ENCODE results near the gene LRP10.

LRP10 gene

GRCh38 chr14:22842211-22843122 lies 29.1 kb upstream of the LRP10 start:
- TF ChIP-seq, protein P1, sequence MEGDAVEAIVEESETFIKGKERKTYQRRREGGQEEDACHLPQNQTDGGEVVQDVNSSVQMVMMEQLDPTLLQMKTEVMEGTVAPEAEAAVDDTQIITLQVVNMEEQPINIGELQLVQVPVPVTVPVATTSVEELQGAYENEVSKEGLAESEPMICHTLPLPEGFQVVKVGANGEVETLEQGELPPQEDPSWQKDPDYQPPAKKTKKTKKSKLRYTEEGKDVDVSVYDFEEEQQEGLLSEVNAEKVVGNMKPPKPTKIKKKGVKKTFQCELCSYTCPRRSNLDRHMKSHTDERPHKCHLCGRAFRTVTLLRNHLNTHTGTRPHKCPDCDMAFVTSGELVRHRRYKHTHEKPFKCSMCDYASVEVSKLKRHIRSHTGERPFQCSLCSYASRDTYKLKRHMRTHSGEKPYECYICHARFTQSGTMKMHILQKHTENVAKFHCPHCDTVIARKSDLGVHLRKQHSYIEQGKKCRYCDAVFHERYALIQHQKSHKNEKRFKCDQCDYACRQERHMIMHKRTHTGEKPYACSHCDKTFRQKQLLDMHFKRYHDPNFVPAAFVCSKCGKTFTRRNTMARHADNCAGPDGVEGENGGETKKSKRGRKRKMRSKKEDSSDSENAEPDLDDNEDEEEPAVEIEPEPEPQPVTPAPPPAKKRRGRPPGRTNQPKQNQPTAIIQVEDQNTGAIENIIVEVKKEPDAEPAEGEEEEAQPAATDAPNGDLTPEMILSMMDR (IDR thresholded peaks at IDR 0.05; ENCODE audit: insufficient read depth, low read length, poor library complexity, severe bottlenecking) = no peak
- no peak overlapping the region for H3K4me3 ChIP-seq (replicated peaks; ENCODE audit: low read depth, low read length)
- no peaks in the 10 kb centered on the region; the same call in 1 of the 2 replicates for H3K27me3 ChIP-seq (replicated peaks; ENCODE audit: control insufficient read depth, insufficient read depth, low read length)
- no peaks in the 10 kb centered on the region for H3K36me3 ChIP-seq (ENCODE audit: control insufficient read depth, insufficient read depth, low read length)
- DNase-seq (ENCODE audit: extremely low read depth, insufficient read length) = no peak

GRCh38 chr14:22843123-22843925 lies 28.2 kb upstream of the LRP10 start:
- Histone ChIP-seq H3K36me3 (ENCODE audit: control insufficient read depth, insufficient read depth, low read length) (no peaks in the 10 kb centered on the region), H3K27me3 (replicated peaks; ENCODE audit: control insufficient read depth, insufficient read depth, low read length) (no peaks in the 10 kb centered on the region; the same call in 1 of the 2 replicates), H3K4me3 (replicated peaks; ENCODE audit: low read depth, low read length) (no peak overlapping the region)
- DNase-seq (ENCODE audit: extremely low read depth, insufficient read length) = no peak
- TF ChIP-seq, protein P1 (IDR thresholded peaks at IDR 0.05; ENCODE audit: insufficient read depth, low read length, poor library complexity, severe bottlenecking) = no peak

DNA sequence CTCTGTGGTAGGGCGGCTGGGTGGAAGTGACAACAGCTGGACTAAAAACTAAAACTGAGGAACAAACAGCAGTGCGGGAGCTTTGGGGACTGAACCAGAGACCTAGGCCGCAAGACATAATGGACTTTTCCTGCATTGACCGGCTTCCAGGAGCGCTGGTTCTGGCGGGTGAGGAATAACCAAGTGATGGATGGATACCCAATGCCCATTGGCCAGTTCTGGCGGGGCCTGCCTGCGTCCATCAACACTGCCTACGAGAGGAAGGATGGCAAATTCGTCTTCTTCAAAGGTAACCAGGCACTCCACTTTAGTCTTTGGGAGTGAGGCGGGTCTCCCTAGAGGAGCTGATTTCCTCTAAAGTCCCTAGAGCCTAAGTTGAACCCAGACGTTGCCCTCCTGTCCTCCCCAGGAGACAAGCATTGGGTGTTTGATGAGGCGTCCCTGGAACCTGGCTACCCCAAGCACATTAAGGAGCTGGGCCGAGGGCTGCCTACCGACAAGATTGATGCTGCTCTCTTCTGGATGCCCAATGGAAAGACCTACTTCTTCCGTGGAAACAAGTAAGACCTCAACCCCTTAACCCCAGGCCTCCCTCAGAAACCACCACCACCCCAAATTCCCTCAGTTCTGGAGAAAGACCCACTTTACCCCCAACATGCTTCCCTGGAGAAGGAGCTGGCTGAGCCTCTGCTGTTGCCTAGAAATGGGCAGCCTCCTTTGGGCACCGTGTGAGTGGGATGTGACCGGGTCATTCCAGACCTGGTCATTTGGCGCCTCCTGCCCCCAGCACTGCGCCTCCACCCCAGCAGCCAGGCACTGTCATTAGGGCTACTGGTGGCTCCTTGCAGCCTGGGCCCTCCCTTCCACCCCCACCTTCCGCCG lies 27.1 kb upstream of the LRP10 start:
- H3K36me3 ChIP-seq (ENCODE audit: control insufficient read depth, insufficient read depth, low read length) = no peaks in the 10 kb centered on the region
- no peak for DNase-seq (ENCODE audit: extremely low read depth, insufficient read length)
- no peak overlapping the region for H3K4me3 ChIP-seq (replicated peaks; ENCODE audit: low read depth, low read length)
- TF ChIP-seq, protein P1 (IDR thresholded peaks at IDR 0.05; ENCODE audit: insufficient read depth, low read length, poor library complexity, severe bottlenecking) = no peak
- H3K27me3 ChIP-seq (replicated peaks; ENCODE audit: control insufficient read depth, insufficient read depth, low read length) = no peaks in the 10 kb centered on the region; the same call in 1 of the 2 replicates

DNA sequence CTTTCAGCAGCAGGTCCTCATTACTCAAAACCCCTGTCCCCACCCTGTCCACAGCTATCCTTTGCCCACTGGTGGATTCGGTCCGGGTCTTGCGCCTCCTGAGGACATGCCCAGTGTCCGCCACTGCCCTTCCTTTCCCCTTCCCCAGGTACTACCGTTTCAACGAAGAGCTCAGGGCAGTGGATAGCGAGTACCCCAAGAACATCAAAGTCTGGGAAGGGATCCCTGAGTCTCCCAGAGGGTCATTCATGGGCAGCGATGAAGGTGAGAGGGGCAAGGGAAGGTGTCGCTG lies 26.5 kb upstream of the LRP10 start:
- no peak for DNase-seq (ENCODE audit: extremely low read depth, insufficient read length)
- H3K27me3 ChIP-seq (replicated peaks; ENCODE audit: control insufficient read depth, insufficient read depth, low read length) = no peaks in the 10 kb centered on the region; the same call in 1 of the 2 replicates
- TF ChIP-seq, protein P1 (IDR thresholded peaks at IDR 0.05; ENCODE audit: insufficient read depth, low read length, poor library complexity, severe bottlenecking) = no peak
- H3K36me3 ChIP-seq (ENCODE audit: control insufficient read depth, insufficient read depth, low read length) = no peaks in the 10 kb centered on the region
- H3K4me3 ChIP-seq (replicated peaks; ENCODE audit: low read depth, low read length) = no peak overlapping the region

DNA sequence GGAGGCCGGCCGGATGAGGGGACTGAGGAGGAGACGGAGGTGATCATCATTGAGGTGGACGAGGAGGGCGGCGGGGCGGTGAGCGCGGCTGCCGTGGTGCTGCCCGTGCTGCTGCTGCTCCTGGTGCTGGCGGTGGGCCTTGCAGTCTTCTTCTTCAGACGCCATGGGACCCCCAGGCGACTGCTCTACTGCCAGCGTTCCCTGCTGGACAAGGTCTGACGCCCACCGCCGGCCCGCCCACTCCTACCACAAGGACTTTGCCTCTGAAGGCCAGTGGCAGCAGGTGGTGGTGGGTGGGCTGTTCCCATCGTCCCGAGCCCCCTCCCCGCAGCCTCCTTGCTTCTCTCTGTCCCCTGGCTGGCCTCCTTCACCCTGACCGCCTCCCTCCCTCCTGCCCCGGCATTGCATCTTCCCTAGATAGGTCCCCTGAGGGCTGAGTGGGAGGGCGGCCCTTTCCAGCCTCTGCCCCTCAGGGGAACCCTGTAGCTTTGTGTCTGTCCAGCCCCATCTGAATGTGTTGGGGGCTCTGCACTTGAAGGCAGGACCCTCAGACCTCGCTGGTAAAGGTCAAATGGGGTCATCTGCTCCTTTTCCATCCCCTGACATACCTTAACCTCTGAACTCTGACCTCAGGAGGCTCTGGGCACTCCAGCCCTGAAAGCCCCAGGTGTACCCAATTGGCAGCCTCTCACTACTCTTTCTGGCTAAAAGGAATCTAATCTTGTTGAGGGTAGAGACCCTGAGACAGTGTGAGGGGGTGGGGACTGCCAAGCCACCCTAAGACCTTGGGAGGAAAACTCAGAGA lies 25.5 kb upstream of the LRP10 start:
- no peak for DNase-seq (ENCODE audit: extremely low read depth, insufficient read length)
- Histone ChIP-seq H3K4me3 (replicated peaks; ENCODE audit: low read depth, low read length) (no peak overlapping the region), H3K27me3 (replicated peaks; ENCODE audit: control insufficient read depth, insufficient read depth, low read length) (no peaks in the 10 kb centered on the region; the same call in 1 of the 2 replicates), H3K36me3 (ENCODE audit: control insufficient read depth, insufficient read depth, low read length) (no peaks in the 10 kb centered on the region)
- TF ChIP-seq, protein P1 (IDR thresholded peaks at IDR 0.05; ENCODE audit: insufficient read depth, low read length, poor library complexity, severe bottlenecking) = no peak
